ENCODE measurements around the gene UBL7.
A peak's percentile ranks its signal among the peaks of the same experiment; 100 is the strongest.
"Not testable (repeated sequence)": the region's sequence is repeated elsewhere in the genome, so short reads cannot be mapped to it uniquely, and the experiment has no call there.

The UBL7 gene

GRCh38 chr15:74458473-74458872, 2.5 kb downstream of the UBL7 start:
- TF ChIP-seq SPI1 (IDR thresholded peaks at IDR 0.05; ENCODE audit: borderline replicate concordance, low read depth) (no peak), GABPA (IDR thresholded peaks at IDR 0.05; ENCODE audit: low read depth) (no peak), POLR2AphosphoS5 (IDR thresholded peaks at IDR 0.05; ENCODE audit: low read depth) (no peak), REST (IDR thresholded peaks at IDR 0.05; ENCODE audit: insufficient replicate concordance, low read depth) (no peak), CTCF (IDR thresholded peaks at IDR 0.05; ENCODE audit: insufficient read depth, low read length) (no peak)
- Histone ChIP-seq H3K27me3 (ENCODE audit: insufficient read depth, poor library complexity, severe bottlenecking) (no peaks in the 10 kb centered on the region), H3K4me3 (replicated peaks; ENCODE audit: insufficient read depth, low read length) (no peak overlapping the region), H3K27ac (replicated peaks) (no peak overlapping the region)
- DNase-seq (ENCODE audit: low read depth in 1 of 2, low spot score in 1 of 2): no peak

GRCh38 chr15:74457036-74457435, 3.9 kb downstream of the UBL7 start:
- not testable (repeated sequence) for H3K27ac ChIP-seq (replicated peaks); H3K4me3 ChIP-seq (replicated peaks; ENCODE audit: insufficient read depth, low read length); DNase-seq (ENCODE audit: low read depth in 1 of 2, low spot score in 1 of 2); H3K27me3 ChIP-seq (ENCODE audit: insufficient read depth, poor library complexity, severe bottlenecking)

GRCh38 chr15:74454764-74455500, 6.0 kb downstream of the UBL7 start:
- H3K27ac ChIP-seq (replicated peaks): no peak overlapping the region
- H3K27me3 ChIP-seq (ENCODE audit: insufficient read depth, poor library complexity, severe bottlenecking): no peaks in the 10 kb centered on the region
- TF ChIP-seq CTCF (IDR thresholded peaks at IDR 0.05; ENCODE audit: insufficient read depth, low read length) (no peak), SPI1 (IDR thresholded peaks at IDR 0.05; ENCODE audit: borderline replicate concordance, low read depth) (peak; percentile 58; the same call in 1 of the 2 replicates)
- no peak for DNase-seq (ENCODE audit: low read depth in 1 of 2, low spot score in 1 of 2)
- H3K4me3 ChIP-seq (replicated peaks; ENCODE audit: insufficient read depth, low read length): no peak overlapping the region

- no peak overlapping the region for H3K27ac ChIP-seq (replicated peaks)
- DNase-seq (ENCODE audit: low read depth in 1 of 2, low spot score in 1 of 2): no peak
- no peak overlapping the region for H3K4me3 ChIP-seq (replicated peaks; ENCODE audit: insufficient read depth, low read length)
- TF ChIP-seq REST (IDR thresholded peaks at IDR 0.05; ENCODE audit: insufficient replicate concordance, low read depth) (no peak), CTCF (IDR thresholded peaks at IDR 0.05; ENCODE audit: insufficient read depth, low read length) (no peak), SPI1 (IDR thresholded peaks at IDR 0.05; ENCODE audit: borderline replicate concordance, low read depth) (no peak), GABPA (IDR thresholded peaks at IDR 0.05; ENCODE audit: low read depth) (no peak), POLR2AphosphoS5 (IDR thresholded peaks at IDR 0.05; ENCODE audit: low read depth) (no peak)
- H3K27me3 ChIP-seq (ENCODE audit: insufficient read depth, poor library complexity, severe bottlenecking): no peaks in the 10 kb centered on the region
Measured at GRCh38 chr15:74453925-74454763, 6.8 kb downstream of the UBL7 start.
